Neural cell (in vitro differentiated cells): ENCODE results near the gene RASD1. TPM values are rescaled to one million over a fixed set of nuclear protein-coding genes. Genes with fewer than 3 reads are reported as not detected.

ENCODE experiments used
- H2AFZ ChIP-seq: fragments of 200-600, 300-800 bp; sonication (generic), shearing (Covaris generic); 2 replicates; pipeline ENCODE4 v1.6.0; 2014; ENCODE audit warnings: low read depth, mild to moderate bottlenecking, antibody characterized with exemption, low read length, moderate library complexity
- H3F3A ChIP-seq: fragments of 200-600 bp; shearing (Covaris generic); 2 replicates; pipeline ENCODE4 v1.6.1; 2016; ENCODE audit warnings: mild to moderate bottlenecking, moderate library complexity, mixed read lengths, antibody characterized with exemption, low read length; ENCODE audit not compliant: insufficient read depth, poor library complexity, severe bottlenecking
- H3K27ac ChIP-seq: fragments of 200-600, 300-800 bp; sonication (generic), shearing (Covaris generic); 2 replicates; pipeline ENCODE4 v1.5.1; 2014; ENCODE audit warnings: mild to moderate bottlenecking, low read length, moderate library complexity
- H3K27me3 ChIP-seq: fragments of 300-800, 200-600 bp; sonication (generic), shearing (Covaris generic); 2 replicates; pipeline ENCODE4 v1.6.0; 2014; ENCODE audit warnings: mild to moderate bottlenecking, low read depth, low read length, moderate library complexity; ENCODE audit not compliant: insufficient read depth
- H3K36me3 ChIP-seq: fragments of 300-800, 200-600 bp; sonication (generic), shearing (Covaris generic); 2 replicates; pipeline ENCODE4 v1.5.1; 2014; ENCODE audit warnings: mild to moderate bottlenecking, antibody characterized with exemption, low read length, moderate library complexity; ENCODE audit not compliant: insufficient read depth
- H3K4me2 ChIP-seq: fragments of 300-800, 200-600 bp; sonication (generic), shearing (Covaris generic); 2 replicates; pipeline ENCODE4 v1.6.0; 2014; ENCODE audit warnings: mild to moderate bottlenecking, low read length
- H3K4me3 ChIP-seq: fragments of 300-800, 200-600 bp; sonication (generic), shearing (Covaris generic); 2 replicates; pipeline ENCODE4 v1.5.1; 2014; ENCODE audit warnings: mild to moderate bottlenecking, low read length, moderate library complexity
- H3K79me2 ChIP-seq: fragments of 200-600 bp; shearing (Covaris generic); replicated peaks from 2 replicates; pipeline ENCODE4 v1.6.0; 2014; ENCODE audit warnings: mild to moderate bottlenecking, low read length, moderate library complexity; ENCODE audit not compliant: insufficient read depth
- H3K9ac ChIP-seq: fragments of 300-800, 200-600 bp; sonication (generic), shearing (Covaris generic); 2 replicates; pipeline ENCODE4 v1.6.1; 2016; ENCODE audit warnings: mild to moderate bottlenecking, low read length, mixed read lengths
- H3K9me2 ChIP-seq: fragments of 200-600 bp; shearing (Covaris generic); 2 replicates; pipeline ENCODE4 v1.6.1; 2016; ENCODE audit warnings: mild to moderate bottlenecking, low read length, mixed read lengths; ENCODE audit not compliant: insufficient read depth
- H3K9me3 ChIP-seq: fragments of 200-600, 300-800 bp; sonication (generic), shearing (Covaris generic); 2 replicates; pipeline ENCODE4 v1.6.1; 2016; ENCODE audit warnings: mild to moderate bottlenecking, mixed run types, low read length, moderate library complexity, mixed read lengths
- H4K20me1 ChIP-seq: fragments of 200-600 bp; shearing (Covaris generic); 2 replicates; pipeline ENCODE4 v1.6.1; 2016; ENCODE audit warnings: mild to moderate bottlenecking, mixed run types; ENCODE audit not compliant: insufficient read depth
- CTCF ChIP-seq: fragments of 450-650 bp; IDR thresholded peaks from 2 replicates; pipeline ENCODE4 v1.5.1; 2014; ENCODE audit warnings: antibody characterized with exemption, mild to moderate bottlenecking, moderate library complexity; ENCODE audit not compliant: poor library complexity, severe bottlenecking
- EP300 ChIP-seq: fragments of 450-650 bp; conservative IDR thresholded peaks from 2 replicates; pipeline ENCODE4 v1.6.1; 2014; ENCODE audit warnings: antibody characterized with exemption, mild to moderate bottlenecking, moderate library complexity; ENCODE audit not compliant: poor library complexity, severe bottlenecking
- EZH2 ChIP-seq: fragments of 200-600, 300-800 bp; shearing (Covaris generic), sonication (generic); IDR thresholded peaks from 2 replicates; pipeline ENCODE4 v1.6.1; 2014; ENCODE audit warnings: antibody characterized with exemption, low read length, borderline replicate concordance, mild to moderate bottlenecking; ENCODE audit not compliant: insufficient read depth, poor library complexity, severe bottlenecking
- MXI1 ChIP-seq: fragments of 450-650 bp; conservative IDR thresholded peaks from 2 replicates; pipeline ENCODE4 v1.6.1; 2014; ENCODE audit warnings: antibody characterized with exemption, mild to moderate bottlenecking; ENCODE audit not compliant: poor library complexity, severe bottlenecking
- POLR2AphosphoS5 ChIP-seq: IDR thresholded peaks from 2 replicates; pipeline ENCODE4 v1.6.1; 2012
- REST ChIP-seq: IDR thresholded peaks from 2 replicates; pipeline ENCODE4 v1.6.1; 2012; ENCODE audit warnings: borderline replicate concordance
- SMC3 ChIP-seq: fragments of 450-650 bp; conservative IDR thresholded peaks from 2 replicates; pipeline ENCODE4 v1.6.1; 2014; ENCODE audit warnings: antibody characterized with exemption, mild to moderate bottlenecking, moderate library complexity; ENCODE audit not compliant: poor library complexity
- TAF1 ChIP-seq: IDR thresholded peaks from 2 replicates; pipeline ENCODE4 v1.6.1; 2012; ENCODE audit warnings: low read depth
- polyA plus RNA-seq: library from polyadenylated mRNA; depleted of rRNA; stranded (reverse); fragments of >200 nt; gene quantifications from 2 replicates; pipeline ENCODE4 v1.2.3, GENCODE V29; 2014
- small RNA-seq, 3 experiments: library from RNA; depleted of rRNA; stranded (forward); fragments of <200 nt; gene quantifications; one replicate each; pipeline ENCODE3, GENCODE V24; 2012

Gene RASD1
- polyA plus RNA-seq, 1 donor from 2014 or later, result 57.7 TPM

GRCh38 chr17:17445296-17445924 lies 50.8 kb downstream of the RASD1 start:
- no peak overlapping the region for H3K27ac ChIP-seq
- TF ChIP-seq EP300 (no peak), EZH2 (no peak), SMC3 (no peak), REST (no peak), CTCF (no peak), POLR2AphosphoS5 (no peak), MXI1 (no peak), TAF1 (no peak)
- H3F3A ChIP-seq, result no peaks in the 10 kb centered on the region
- no peak overlapping the region for H3K4me3 ChIP-seq
- H3K36me3 ChIP-seq, result no peaks in the 10 kb centered on the region
- no peaks in the 10 kb centered on the region for H4K20me1 ChIP-seq
- no peak overlapping the region for H3K4me2 ChIP-seq
- no peak overlapping the region for H3K9ac ChIP-seq
- no peaks in the 10 kb centered on the region for H3K27me3 ChIP-seq
- H3K79me2 ChIP-seq, result no peaks in the 10 kb centered on the region
- H3K9me2 ChIP-seq, result no peaks in the 10 kb centered on the region
- no peak overlapping the region for H2AFZ ChIP-seq
- H3K9me3 ChIP-seq, result no peaks in the 10 kb centered on the region

Small RNA genes lying within 50 kb of the gene (small RNA-seq; reads per million reads assigned to genes)
- gene RF00019, result 0 to 1.2 (median 0) reads per million in 3 experiments

Other genes with a start within 250 kb of the RASD1 start
- gene COPS3, start 215.1 kb downstream of the RASD1 start, polyA plus RNA-seq, result 203 and 213 TPM in 2 replicates
- gene NT5M, start 193.0 kb downstream of the RASD1 start, polyA plus RNA-seq, result 11.1 and 17.6 TPM in 2 replicates
- gene MED9, start 19.4 kb downstream of the RASD1 start, polyA plus RNA-seq, result 25.1 and 30.6 TPM in 2 replicates
- 64.2 and 71.7 TPM in 2 replicates for gene PEMT, start 95.3 kb upstream of the RASD1 start, polyA plus RNA-seq
- 16.9 and 21.0 TPM in 2 replicates for gene RAI1, start 185.1 kb upstream of the RASD1 start, polyA plus RNA-seq